GM12801 (cell line): Measurements from ENCODE around the gene RGS9.

ENCODE experiments used
- TF ChIP-seq, protein P1 (sequence below): IDR thresholded peaks from one replicate; pipeline ENCODE4 v1.5.1; 2011; ENCODE audit warnings: control low read depth; ENCODE audit not compliant: insufficient read length; ENCODE audit errors: extremely low read depth

Gene RGS9

DNA sequence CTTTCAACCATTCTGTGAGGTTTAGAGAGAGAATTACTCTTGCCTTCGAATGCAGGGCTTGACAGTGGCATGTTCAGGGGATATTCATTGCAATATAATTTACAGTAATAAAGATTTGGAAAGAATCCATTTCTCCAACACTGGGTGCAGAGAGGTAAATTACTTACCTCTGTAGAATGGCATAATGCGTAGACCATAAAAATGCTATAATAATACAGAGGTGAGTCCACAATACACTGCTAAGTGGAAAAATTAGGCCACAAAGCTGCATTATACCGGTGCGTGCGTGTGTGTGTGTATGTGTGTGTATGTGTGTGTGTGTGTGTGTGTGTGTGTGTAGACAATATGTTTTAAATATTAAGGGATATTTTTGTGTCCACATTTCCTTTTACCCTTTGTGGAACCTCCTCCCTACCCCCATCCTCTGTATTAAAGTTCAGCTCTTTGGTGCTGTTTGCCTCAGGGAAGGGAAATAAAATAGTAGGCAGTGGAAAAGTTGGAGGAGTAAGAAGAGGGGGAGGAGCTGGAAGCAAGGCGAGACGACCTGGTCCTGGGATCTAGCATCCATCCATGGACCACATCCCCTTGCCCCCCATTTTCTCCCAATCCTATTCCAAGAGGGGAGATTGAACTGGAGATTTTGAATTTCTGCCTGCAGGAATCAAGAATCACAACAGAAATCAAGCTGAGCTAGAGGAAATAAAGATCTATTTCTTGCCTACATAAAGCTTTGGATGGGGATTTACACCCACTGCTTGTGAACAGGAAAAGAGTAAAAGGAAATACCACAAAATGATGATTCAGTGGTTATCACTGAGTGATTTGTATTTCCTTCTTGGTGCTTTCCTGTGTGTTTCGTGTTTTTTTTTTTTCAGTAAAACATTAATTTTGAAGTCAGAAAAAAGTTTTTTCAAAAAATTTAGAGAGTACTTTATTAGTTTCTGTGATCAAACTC, 124.8 kb downstream of the RGS9 start:
- TF ChIP-seq, protein P1, sequence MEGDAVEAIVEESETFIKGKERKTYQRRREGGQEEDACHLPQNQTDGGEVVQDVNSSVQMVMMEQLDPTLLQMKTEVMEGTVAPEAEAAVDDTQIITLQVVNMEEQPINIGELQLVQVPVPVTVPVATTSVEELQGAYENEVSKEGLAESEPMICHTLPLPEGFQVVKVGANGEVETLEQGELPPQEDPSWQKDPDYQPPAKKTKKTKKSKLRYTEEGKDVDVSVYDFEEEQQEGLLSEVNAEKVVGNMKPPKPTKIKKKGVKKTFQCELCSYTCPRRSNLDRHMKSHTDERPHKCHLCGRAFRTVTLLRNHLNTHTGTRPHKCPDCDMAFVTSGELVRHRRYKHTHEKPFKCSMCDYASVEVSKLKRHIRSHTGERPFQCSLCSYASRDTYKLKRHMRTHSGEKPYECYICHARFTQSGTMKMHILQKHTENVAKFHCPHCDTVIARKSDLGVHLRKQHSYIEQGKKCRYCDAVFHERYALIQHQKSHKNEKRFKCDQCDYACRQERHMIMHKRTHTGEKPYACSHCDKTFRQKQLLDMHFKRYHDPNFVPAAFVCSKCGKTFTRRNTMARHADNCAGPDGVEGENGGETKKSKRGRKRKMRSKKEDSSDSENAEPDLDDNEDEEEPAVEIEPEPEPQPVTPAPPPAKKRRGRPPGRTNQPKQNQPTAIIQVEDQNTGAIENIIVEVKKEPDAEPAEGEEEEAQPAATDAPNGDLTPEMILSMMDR: no peak

DNA sequence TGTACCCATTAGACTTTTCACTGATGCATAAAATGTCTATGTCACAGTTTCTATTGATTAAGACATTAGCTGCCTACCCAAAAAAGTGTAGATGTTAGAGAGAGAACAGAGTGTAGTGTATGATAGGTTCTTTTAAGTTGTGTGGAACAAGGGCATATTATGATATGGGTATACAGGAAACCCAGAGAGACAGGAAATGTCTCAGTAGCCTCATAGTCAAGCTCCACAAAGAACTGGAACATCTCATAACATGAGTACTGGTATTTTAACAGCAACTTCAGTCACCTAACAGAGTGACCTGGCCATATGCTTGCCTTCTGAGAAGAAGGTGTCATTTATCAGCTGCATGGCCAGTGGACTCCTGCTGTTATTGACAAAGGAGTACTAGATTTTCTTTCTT, 128.1 kb downstream of the RGS9 start:
- TF ChIP-seq, protein P1: no peak

DNA sequence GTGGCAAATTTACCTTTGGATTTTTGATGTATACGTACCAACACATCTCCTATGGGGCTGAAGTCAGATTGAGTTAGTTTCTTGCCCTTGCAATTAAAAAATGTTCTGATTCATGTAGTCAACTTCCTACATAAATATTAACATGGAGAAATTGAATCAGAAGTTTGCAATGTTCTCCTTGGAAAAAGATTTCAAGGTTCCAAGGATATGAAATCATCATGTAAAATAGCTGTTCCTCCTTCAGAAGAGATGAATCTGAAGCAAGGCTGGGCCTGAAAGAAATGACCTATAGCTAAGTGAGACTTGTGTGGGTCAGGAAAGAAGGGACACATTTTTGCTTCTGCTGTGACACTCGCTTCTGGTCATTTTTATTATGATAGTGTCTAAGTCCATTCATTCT, 131.7 kb downstream of the RGS9 start:
- TF ChIP-seq, protein P1: no peak

DNA sequence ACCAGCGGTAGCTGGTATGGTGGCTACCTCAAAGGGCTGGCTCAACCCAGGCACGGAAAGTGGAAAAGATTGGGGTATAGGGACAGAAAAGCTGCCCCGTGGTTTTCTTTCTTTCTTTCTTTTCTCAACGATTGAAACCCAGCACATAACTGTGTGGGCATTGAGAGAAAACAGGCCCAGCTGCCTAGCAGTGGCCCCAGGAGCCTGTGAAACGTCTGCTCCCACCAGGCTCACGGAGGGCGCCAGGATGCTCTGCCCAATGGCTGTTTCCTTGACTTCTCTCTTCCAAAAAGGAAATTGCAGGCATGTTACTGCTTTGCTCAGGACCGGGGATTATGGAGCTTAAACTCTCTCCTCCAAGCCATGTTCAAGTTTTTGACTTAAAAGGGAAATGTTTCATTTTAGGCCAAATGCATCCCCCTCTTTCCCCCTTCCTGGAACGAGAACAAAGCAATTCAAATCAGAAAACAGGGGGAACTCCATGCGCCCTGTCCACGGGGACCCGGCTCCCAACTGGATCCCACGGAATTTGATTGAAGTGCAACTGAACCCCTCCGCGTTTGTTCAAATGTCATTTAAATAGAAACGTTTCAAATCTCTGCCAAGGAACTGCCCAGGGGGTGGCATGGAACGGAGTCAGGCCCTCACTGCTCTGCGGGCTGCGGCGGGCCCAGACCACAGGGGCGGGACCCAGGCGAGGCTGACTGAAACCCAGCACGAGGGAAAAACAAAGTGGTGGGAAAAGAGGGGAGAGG, 133.5 kb downstream of the RGS9 start:
- TF ChIP-seq, protein P1: no peak

DNA sequence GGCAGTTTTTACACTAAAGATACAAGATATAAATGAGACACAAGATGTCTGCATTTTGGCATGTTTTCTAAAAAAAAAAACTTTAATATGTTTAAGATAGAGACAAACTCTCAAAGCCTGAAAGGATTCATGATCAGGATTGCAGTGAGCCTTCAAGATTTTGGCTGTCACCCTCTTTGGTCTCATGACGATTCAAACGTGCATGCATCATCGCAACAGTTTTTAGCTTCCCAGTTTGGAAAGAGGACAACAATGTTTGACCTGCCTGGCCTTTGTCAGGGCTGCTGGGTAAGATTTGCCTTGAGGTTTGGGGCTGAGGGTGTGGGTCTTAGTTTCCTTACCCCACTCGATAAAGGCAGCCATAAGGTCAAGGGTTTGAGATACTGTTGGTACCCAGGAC, 134.1 kb downstream of the RGS9 start:
- TF ChIP-seq, protein P1: no peak
